NCI-H1436 (cell line): ENCODE measurements around the gene EPN3.

ENCODE experiments used
- DNase-seq: peaks from one replicate; lab custom pipeline; 2025; lab: John Stamatoyannopoulos, UW

Gene EPN3

DNA sequence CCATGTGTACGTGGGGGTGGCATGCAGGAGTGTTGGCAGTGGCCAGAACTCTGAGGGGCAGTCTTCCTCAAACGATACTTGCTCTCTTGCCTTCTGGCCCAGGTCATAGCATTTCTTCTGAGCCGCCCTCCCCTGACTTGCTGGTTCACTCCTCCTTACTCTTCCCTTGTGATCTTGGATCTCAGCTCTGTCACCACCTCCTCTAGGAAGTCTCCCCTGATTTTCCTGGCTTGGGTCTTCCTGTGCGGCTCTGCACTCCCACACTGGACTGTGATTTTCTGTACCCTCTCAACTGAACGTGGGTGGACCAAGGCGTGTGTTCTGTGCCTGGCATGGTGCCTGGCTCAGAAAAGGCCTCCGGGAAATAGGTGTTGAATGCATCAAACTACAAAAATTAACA is 2.9 kb downstream of the EPN3 start:
- DNase-seq: no peak

DNA sequence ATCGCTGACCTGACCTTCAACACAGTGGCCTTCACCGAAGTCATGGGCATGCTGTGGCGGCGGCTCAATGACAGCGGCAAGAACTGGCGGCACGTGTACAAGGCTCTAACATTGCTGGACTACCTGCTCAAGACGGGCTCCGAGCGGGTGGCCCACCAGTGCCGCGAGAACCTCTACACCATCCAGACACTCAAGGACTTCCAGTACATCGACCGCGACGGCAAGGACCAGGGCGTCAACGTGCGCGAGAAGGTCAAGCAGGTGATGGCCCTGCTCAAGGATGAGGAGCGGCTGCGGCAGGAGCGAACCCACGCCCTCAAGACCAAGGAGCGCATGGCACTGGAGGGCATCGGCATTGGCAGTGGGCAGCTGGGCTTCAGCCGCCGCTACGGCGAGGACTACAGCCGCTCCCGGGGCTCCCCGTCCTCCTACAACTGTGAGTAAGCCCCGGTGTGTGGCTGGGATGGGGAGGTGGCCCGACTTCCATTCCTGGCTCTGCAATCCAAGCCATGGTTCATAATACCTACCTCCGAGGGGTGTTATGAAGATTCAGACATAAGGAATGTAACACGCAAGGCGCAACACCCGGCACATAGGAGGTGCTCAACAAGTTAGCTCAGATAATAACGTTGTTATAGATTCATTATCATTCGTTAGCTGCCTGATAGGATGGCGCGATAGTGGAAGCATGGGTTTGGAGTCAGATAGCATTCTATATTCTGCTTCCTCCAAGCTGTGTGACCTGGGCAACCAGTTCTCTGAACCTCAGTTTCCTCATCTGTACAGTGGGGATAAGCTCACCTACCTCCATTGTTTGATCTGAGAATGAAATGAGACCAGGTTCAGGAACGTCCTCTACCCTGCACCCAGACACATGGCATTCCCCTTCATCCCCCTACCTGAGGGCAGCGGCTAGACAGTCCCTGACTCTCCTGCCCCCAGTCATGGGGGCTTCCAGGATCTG is 4.4 kb downstream of the EPN3 start:
- DNase-seq: no peak

DNA sequence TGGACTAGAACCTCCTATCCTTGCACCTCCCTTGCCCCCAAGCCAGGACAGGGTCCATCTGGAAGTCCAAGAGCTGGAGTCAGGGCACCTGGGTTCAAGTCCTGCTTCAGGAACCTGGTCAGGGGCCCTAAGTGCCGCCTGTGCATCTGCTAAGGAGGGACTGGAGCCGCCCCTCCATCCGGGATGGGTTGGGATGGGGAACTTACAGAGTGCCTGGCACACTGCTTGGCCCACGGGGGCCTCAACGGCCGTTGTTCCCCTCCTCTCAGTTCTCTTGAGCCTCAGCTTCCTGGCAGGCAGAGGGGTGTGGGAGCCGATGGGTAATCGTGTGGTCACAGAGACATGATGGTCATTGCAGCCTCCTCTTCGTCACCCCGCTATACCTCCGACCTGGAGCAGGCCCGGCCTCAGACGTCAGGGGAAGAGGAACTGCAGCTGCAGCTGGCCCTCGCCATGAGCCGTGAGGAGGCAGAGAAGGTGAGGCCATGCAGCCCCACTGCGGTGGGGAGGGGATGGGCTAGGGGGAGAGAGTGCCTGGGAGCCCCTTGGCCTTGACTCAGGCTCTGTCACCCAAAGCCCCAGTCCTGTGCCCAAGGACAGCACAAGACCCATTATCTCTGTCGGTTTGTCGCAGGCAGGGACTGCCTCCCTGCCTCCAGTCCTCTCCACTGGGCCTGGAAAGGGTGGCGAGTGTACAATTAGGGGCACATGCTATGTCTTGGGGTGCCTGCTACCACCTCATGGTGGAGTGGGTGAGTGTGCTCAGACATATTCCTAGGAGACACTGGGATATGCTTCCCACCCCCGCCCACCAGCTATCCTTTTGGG is 5.4 kb downstream of the EPN3 start:
- no peak for DNase-seq

DNA sequence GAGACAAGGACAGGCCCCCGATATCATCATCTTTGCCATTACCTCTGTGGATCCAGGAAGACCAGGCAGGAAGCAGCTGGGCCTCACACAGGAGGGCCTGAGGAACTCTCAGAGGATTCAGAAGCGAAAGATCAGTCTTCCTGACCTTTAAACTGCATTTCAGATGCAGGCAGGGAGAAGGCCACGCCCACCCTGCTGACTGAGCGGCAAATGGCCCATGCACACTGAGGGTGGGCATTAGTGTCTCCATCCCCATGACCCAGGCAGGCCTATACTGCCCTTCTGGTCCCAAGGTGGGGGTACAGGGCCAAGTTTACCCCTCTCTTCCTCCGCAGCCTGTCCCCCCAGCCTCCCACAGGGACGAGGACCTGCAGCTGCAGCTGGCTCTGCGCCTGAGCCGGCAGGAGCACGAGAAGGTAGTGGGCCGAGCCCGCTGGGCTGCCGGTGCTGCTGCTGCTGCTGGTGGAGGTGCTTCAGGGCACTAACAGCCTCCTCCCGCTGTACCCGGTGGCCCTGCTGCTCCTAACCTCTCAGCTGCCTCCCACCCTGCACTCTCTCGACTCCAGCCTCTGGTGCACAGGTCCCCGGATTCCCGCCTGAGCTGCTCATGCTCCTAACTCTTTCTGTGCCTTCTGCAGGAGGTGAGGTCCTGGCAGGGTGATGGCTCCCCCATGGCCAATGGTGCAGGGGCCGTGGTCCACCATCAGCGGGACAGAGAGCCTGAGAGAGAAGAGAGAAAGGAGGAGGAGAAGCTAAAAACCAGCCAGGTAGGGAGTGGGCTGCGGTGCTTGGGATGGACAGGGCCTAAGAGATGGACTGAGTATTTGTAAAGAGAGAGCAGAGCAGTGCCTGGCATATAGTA is 6.2 kb downstream of the EPN3 start:
- DNase-seq: no peak

DNA sequence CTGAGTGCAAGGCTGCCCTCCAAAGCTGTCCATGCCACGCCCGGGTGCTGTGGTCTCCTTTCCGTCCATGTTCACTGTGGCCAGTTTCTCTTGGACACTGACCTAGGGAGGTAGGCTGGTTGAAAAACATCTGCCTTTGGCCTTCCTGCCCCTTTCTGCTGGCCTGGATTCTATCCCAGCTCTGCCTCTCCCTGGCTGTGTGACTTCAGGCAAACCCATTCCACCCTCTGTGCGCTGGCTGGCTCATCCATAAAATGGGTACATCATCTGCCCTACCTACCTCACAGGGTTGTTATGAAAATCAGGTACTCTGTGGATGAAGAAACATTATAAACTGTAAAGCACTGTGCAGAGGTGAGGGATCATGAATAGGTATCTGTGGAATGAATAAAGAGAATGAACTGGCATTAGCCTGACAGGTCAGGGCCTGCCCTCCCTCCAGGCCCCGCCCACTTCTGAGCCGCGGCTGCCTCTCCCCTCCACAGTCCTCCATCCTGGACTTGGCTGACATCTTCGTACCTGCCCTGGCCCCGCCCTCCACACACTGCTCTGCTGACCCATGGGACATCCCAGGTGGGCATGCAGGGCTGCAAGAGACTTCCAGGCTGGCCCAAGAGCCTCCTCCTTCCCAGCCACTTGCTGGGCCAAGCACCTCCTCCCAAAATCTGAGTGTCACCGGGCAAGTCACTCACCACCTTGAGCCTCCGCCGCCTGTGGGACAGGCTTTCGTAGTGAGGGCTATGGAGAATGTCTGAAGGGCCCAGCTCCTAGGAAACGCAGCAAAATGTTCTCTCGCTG is 7.4 kb downstream of the EPN3 start:
- DNase-seq: no peak

DNA sequence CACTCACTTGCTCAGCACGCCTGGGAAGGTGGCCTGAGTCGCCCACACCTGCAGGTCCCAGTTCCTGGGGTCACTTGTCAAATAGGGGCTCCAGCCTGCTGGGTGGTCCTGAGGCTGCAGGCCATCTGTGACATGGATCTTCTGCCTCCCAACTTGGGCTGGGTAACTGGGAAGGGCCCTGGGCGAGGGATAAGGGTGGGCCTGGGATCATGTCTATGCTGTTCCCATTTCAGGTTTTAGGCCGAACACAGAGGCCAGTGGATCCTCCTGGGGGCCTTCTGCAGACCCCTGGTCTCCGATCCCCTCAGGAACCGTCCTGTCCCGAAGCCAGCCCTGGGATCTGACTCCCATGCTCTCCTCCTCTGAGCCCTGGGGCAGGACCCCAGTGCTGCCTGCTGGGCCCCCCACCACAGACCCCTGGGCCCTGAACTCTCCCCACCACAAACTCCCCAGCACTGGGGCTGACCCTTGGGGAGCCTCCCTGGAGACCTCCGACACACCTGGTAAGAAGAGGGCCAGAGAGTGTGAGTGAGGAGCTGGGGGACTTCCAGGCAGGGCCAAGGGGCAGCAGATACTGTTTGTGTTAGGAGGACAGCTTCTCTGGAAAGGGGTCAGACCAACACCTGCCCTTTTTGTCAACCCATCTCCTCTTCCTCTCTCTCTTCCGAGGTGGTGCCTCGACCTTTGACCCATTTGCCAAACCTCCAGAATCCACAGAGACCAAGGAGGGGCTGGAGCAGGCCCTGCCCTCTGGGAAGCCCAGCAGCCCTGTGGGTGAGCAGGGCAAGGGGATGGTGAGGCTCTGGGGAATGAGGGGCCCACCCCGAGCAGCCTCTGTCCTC is 8.2 kb downstream of the EPN3 start:
- no peak for DNase-seq

DNA sequence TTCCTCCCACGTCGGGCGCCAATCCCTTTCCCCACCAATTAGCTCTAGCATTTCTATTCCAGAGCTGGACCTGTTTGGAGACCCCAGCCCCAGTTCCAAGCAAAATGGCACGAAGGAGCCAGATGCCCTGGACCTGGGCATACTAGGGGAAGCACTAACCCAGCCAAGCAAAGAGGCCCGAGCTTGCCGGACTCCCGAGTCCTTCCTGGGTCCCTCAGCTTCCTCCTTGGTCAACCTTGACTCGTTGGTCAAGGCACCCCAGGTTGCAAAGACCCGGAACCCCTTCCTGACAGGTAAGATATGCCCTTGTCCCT is 8.8 kb downstream of the EPN3 start:
- DNase-seq: no peak

DNA sequence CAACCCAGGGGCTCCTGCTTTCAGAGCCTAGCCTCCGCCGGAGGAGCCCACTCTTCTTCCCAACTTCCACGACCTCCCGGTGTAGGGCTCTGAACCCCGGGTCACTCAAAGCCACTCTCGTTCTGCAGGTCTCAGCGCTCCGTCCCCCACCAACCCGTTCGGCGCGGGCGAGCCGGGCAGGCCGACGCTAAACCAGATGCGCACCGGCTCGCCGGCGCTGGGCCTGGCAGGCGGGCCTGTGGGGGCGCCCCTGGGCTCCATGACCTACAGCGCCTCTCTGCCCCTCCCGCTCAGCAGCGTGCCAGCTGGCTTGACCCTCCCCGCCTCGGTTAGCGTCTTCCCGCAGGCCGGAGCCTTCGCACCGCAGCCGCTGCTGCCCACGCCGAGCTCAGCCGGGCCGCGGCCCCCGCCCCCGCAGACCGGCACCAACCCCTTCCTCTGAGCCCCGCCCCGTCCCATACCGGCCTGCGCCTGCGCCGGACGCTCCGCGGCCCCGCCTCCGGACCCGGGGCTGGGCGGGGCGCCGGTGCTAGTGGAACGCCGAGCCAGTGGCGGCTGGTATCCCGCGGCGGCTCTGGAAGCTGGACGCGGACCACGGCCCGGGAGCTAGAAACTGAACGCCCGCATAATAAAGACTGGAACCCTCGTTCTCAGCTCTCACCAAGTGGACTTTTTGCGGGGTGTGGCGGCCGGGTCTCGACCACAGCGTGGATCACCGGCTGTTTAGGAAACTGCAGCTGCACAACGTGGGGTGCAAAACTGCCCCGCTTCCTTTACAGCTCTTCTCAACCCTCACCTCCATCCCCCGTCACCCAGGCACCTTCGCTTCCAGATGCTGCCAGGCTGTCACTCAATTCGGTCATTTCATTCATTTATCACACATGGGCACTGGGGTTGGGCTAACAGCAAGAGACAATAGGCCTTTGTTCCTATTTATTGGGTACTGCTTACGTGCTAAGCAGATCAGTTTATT is 9.5 kb downstream of the EPN3 start:
- DNase-seq: peak; percentile 84

DNA sequence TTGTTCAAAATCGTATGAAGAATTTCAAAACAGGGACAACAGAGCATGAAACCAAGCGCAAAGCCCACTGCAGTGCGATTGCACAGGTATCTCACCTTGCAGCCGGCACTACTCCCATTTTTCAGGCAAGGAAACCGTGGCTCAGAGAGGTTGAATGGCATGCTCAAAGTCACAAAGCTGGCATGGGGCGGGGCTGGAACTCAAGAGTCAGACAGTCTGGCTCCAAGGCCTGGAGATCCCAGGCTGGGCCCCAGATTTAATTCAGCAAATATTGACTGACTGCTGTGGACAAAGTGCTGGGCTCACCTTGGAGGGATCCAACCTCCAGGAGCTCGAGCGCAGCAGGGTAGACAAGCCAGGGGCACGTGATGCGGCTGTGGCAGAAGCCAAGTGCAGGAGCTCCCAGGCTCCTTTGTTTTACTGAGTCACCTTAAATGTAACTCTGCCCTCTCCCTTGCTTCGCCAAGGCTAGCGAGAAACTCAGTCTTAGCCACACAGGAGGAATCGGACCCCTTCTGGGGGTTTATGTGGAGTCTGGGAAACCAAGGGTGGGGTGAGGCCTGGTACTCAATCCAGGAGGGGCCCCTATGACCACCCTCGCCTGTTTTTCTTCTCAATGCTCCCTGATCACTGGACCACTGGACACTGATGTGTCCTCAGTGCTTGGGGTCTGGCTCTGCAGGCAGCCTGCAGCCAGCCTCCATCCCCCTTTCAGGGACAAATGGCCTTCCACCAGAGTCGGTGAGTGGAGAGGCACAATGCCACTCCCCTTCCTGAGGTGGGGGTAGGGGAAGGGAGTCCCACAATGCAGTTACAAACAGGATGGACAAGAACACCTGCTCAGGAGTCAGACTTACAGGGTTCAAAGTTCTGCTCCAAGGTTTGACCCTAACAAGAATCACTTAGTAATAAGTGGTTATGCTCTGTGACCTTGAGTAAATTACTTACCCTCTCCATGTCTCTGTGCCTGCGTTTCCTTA is 10.6 kb downstream of the EPN3 start:
- no peak for DNase-seq

DNA sequence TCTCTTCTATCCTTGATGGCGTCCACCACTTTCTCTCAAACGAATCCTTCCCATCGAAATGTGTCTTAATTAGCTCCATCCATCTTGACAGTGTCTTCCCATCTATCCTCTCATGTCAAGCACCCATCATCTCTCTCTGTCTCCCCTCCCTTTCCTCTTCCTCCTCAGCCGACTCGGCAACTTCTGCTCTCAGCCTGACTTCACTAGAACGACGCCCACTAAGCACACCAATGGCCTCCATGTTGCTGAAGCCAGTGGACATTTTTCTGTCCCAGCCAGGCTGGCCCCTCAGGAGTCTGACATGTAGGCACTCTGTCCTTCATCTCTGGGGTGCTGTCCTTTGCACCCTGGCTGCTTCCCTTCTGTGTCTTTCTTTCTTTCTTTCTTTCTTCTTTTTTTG is 12.0 kb downstream of the EPN3 start:
- DNase-seq: no peak

DNA sequence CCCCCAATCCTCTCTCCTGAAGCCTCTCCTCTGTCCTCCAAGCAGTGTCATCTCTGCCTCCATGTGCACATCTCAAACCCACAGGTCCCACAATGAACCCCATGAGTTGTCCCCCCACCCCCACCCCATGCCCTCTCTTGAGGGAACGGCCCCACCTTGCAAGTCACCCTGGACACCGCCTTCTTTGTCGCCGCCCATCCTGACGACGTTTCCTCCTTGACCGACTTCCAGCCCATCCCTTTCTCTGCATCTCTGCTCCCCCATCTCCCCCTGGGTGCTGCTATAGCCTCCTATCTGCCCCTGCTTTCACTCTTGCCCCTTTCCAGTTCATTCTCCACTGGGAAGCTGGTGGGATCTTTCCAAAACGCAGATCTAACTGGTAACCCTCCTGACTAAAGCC is 12.8 kb downstream of the EPN3 start:
- no peak for DNase-seq

DNA sequence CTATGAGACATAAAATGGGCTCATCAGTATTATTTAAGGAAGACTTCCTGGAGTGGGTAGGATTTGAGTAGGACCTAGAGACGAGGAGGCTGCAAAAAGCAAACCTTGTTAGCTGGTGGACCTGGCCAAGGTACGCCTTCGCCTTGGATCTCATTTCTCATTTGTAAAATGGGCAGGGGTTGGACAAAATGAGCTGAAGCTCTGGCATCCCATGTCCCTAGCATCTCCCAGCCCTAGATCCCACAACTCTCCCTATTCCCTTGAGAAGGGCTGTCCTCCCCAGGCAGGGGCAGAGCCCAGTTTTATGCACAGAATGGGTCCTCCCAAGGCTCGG is 14.1 kb downstream of the EPN3 start:
- no peak for DNase-seq

DNA sequence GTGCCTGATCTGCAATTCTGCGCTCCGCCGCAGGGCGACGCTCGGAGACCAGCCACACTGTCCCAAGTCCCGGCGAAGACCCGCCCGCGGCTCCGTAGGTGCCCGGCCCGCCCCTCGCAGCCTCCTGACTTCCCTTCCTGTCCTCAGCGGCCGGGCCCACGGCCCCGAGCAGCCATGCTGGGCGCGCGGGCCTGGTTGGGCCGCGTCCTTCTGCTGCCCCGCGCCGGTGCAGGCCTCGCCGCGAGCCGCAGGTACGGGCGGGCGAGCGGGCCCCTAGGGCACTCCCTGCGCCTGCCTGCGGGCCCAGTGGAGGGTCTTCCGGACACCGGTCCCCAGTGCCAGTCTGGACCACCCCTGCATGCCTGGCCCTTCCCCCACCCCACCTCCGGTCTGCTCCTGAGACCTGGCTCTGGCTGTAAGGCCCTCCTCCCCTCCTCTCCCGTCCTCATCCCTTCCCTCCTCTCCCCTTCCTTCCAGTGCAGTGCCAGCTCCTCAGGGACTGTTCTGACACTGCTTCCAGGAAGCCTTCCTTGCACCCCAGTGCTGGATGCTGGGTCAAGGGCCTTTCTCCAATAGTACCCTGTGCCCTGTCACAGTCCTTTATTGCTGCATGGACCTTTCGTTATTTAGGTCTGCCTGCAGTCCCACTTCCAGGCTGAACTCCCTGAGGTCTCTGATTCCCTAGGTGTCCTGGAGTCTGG is 14.7 kb downstream of the EPN3 start, which contains the start of gene SPATA20:
TSS of gene SPATA20 (plus strand) at position 140 of the 701 bp plus-strand sequence. CDS start at position 175, 35 bp downstream.
- DNase-seq: peak; percentile 91

DNA sequence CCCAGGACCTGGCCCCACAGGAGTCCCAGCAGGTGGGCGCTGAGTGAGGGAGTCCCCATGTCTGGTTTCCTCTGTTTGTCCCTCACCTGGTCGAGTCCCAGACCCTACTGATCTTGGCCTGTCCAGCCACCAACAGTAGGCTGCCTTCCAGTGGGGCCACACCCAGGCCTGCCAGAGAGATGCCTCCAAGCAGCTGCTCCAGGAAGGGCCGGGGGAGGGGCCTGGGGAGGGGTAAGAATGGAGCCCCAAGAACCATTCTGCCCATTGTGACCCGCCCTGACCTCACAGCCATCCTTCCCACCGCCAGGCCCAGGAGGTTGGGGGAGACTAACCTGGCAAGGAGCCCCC is 15.2 kb downstream of the EPN3 start:
- DNase-seq: no peak

DNA sequence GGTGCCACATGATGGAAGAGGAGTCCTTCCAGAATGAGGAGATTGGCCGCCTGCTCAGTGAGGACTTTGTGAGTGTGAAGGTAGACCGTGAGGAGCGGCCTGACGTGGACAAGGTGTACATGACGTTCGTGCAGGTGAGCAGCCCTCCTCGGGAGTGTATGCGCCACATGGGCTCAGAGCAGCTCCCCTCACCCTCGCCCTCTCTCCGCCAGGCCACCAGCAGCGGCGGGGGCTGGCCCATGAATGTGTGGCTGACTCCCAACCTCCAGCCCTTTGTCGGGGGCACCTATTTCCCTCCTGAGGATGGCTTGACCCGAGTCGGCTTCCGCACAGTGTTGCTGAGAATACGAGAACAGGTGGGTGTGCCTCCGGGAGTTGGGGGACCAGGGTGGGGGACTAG is 16.3 kb downstream of the EPN3 start:
- no peak for DNase-seq

DNA sequence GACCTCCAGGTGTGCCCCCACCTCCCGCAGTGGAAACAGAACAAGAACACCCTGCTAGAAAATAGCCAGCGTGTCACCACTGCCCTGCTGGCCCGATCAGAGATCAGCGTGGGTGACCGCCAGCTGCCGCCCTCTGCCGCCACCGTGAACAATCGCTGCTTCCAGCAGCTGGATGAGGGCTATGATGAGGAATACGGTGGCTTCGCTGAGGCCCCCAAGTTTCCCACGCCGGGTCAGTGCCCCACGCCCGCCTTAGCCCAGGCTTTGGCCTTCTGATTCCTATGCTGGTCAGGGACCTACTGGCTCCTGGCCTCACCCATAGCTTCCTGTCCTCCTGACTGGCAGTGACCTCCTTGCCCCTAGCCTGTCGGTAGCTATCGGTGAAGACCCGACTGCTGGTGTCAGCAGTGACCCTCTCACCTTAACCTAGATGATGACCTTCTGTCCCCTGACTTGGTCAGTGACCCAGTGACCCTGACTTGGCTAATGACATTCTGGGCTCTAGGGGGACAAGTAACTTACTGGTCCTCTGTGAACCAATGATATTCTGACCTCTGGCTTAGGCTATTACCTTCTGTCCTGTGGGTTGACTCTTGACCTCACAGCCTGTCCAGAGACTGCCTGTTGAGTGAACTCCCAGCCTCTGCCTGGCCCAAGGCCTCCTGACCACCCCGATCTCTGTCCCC is 16.9 kb downstream of the EPN3 start:
- DNase-seq: no peak

DNA sequence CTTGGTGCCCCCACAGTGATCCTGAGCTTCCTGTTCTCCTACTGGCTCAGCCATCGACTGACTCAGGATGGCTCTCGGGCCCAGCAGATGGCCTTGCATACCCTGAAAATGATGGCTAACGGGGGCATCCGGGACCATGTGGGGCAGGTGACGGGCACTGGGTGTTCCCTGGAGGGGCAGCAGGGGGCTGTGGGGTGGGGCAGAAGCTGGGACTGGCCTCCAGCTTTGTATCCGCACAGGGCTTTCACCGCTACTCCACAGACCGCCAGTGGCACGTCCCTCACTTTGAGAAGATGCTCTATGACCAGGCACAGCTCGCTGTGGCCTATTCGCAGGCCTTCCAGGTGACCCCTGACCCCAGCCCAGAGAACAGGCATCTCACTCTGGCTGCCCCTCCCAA is 17.4 kb downstream of the EPN3 start:
- no peak for DNase-seq
